Mesodermal cell (in vitro differentiated cells): ENCODE data around the gene IL36A.

Experiments
- H3K27ac ChIP-seq: 2 replicates; pipeline ENCODE4 v1.7.0; 2013; ENCODE audit warnings: mild to moderate bottlenecking, low read depth, low read length, moderate library complexity; ENCODE audit not compliant: severe bottlenecking
- H3K36me3 ChIP-seq: 2 replicates; pipeline ENCODE4 v1.7.1; 2013; ENCODE audit warnings: mild to moderate bottlenecking, low read length, moderate library complexity; ENCODE audit not compliant: control insufficient read depth, insufficient read depth
- H3K4me1 ChIP-seq: one replicate; pipeline ENCODE4 v1.7.1; 2013; ENCODE audit warnings: mild to moderate bottlenecking, low read length; ENCODE audit not compliant: insufficient read depth, control insufficient read depth, poor library complexity, severe bottlenecking
- H3K4me3 ChIP-seq: 2 replicates; pipeline ENCODE4 v1.7.0; 2013; ENCODE audit warnings: low read length, control low read depth, mild to moderate bottlenecking; ENCODE audit not compliant: insufficient read depth, poor library complexity, severe bottlenecking; ENCODE audit errors: extremely low read depth
- H3K9me3 ChIP-seq: 2 replicates; pipeline ENCODE4 v1.7.1; 2013; ENCODE audit warnings: mild to moderate bottlenecking, low read length, moderate library complexity; ENCODE audit not compliant: control insufficient read depth
- WGBS, 2 experiments: methylation state at CpG; one replicate each; pipeline ENCODE4 v1.1.5; 2013; ENCODE audit warnings: missing lambda C conversion rate in 2 of 2; ENCODE audit not compliant: insufficient coverage in 2 of 2; 5-methylcytosine and 5-hydroxymethylcytosine counted together

Gene IL36A

DNA sequence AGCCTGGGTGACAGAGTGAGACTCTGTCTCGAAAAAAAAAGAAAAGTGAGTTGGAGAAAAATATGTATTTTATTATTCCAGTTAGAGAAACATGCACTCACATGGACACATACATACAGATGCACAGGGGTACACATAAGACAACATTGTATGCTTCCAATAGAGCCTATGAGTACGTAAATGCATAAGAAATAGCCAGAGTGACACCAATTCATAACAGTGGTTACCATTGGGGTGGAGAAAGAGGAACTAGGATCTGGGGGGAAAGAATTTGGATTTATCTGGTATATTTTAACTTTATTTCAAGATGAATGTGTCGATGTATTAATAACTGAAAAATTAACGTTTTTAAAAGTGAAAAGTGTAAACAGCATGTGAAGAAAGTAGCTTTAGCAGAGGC, 16.1 kb downstream of the IL36A start:
- 42 to 56% methylated on average over 2 of the region's 4 CpGs for WGBS, 2 experiments
- H3K36me3 ChIP-seq: no peaks in the 10 kb centered on the region
- no peak overlapping the region for H3K27ac ChIP-seq
- no peaks in the 10 kb centered on the region for H3K9me3 ChIP-seq
- H3K4me3 ChIP-seq: no peak overlapping the region
- H3K4me1 ChIP-seq: no peaks in the 10 kb centered on the region

GRCh38 chr2:113024764-113025163, 19.5 kb downstream of the IL36A start:
- H3K27ac ChIP-seq: no peak overlapping the region
- H3K9me3 ChIP-seq: no peaks in the 10 kb centered on the region
- H3K4me3 ChIP-seq: no peak overlapping the region
- H3K36me3 ChIP-seq: no peaks in the 10 kb centered on the region
- H3K4me1 ChIP-seq: no peaks in the 10 kb centered on the region
- WGBS, 2 experiments: 100% methylated on average over 1 to 2 of the region's 2 CpGs

GRCh38 chr2:113025737-113026136, 20.5 kb downstream of the IL36A start:
- no peak overlapping the region for H3K27ac ChIP-seq
- H3K9me3 ChIP-seq: no peaks in the 10 kb centered on the region
- H3K4me3 ChIP-seq: no peak overlapping the region
- H3K4me1 ChIP-seq: no peaks in the 10 kb centered on the region
- WGBS, 2 experiments: 36 to 55% methylated on average over 1 to 2 of the region's 2 CpGs
- H3K36me3 ChIP-seq: no peaks in the 10 kb centered on the region

DNA sequence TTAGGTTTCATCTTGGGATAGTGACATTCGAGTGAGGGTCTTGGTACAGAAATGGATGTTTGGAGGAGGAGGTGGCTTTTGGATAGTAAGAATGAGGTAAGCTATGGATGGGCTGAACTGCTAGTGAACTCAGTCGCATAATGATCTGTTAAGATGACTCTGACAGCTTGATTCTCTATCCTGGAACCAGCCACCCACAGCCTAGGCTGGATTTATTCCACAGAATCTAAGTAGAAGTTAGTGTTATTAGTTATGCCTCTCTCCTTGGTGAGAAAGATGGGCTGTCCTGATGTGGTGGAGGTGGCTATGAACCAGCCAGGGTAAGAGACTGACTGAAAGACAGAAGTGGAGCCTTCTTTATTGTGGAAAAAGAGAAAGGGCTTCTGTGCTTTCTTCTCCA, 22.4 kb downstream of the IL36A start:
- Histone ChIP-seq H3K4me3 (no peak overlapping the region), H3K4me1 (no peaks in the 10 kb centered on the region), H3K27ac (no peak overlapping the region), H3K36me3 (no peaks in the 10 kb centered on the region), H3K9me3 (no peaks in the 10 kb centered on the region)
- WGBS, 2 experiments: 75 to 78% methylated on average over 1 to 2 of the region's 2 CpGs

- Histone ChIP-seq H3K27ac (no peak overlapping the region), H3K4me1 (no peaks in the 10 kb centered on the region), H3K4me3 (no peak overlapping the region), H3K36me3 (no peaks in the 10 kb centered on the region), H3K9me3 (no peaks in the 10 kb centered on the region)
- WGBS, 2 experiments: 11 to 13% methylated on average over 1 of the region's 1 CpG
Measured at GRCh38 chr2:113028112-113028511, 22.9 kb downstream of the IL36A start.

GRCh38 chr2:113032737-113033136, 27.5 kb downstream of the IL36A start:
- H3K36me3 ChIP-seq: no peaks in the 10 kb centered on the region
- H3K9me3 ChIP-seq: no peaks in the 10 kb centered on the region
- WGBS, 2 experiments: 100% methylated on average over 1 of the region's 1 CpG; no CpG with 5 or more reads in 1 of the 2 experiments
- no peak overlapping the region for H3K27ac ChIP-seq
- no peaks in the 10 kb centered on the region for H3K4me1 ChIP-seq
- H3K4me3 ChIP-seq: no peak overlapping the region

- H3K4me3 ChIP-seq: no peak overlapping the region
- no peak overlapping the region for H3K27ac ChIP-seq
- no peaks in the 10 kb centered on the region for H3K4me1 ChIP-seq
- 86 to 100% methylated on average over 1 to 3 of the region's 3 CpGs for WGBS, 2 experiments
- no peaks in the 10 kb centered on the region for H3K9me3 ChIP-seq
- H3K36me3 ChIP-seq: no peaks in the 10 kb centered on the region
Measured at GRCh38 chr2:113034016-113034415, 28.8 kb downstream of the IL36A start.

DNA sequence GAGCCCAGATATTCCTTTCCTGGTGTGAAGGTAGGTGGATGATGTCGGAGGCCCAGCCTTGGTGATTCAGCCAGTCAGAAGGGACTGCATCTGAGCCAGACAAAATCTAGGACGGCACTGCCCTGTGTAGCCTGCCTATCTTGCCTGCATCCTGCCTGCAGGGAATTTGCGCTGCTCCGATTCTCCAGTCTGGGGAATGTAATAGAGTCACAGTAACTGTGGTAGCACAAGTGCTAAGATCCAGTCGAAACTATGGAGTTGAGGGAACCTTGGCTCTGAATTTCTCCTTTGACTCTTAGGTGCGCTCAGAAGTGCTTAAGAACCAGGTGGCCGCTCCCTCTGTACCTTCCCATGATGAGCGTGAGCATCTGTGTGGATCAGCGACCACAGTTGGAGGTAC, 31.5 kb downstream of the IL36A start:
- H3K9me3 ChIP-seq: no peaks in the 10 kb centered on the region
- H3K4me1 ChIP-seq: no peaks in the 10 kb centered on the region
- no peaks in the 10 kb centered on the region for H3K36me3 ChIP-seq
- no peak overlapping the region for H3K4me3 ChIP-seq
- WGBS, 2 experiments: 94 to 95% methylated on average over 9 of the region's 9 CpGs
- H3K27ac ChIP-seq: no peak overlapping the region

- Histone ChIP-seq H3K4me3 (no peak overlapping the region), H3K27ac (no peak overlapping the region), H3K9me3 (no peaks in the 10 kb centered on the region), H3K4me1 (no peaks in the 10 kb centered on the region), H3K36me3 (no peaks in the 10 kb centered on the region)
- WGBS, 2 experiments: 100% methylated on average over 1 of the region's 3 CpGs; no CpG with 5 or more reads in 1 of the 2 experiments
Measured at GRCh38 chr2:113038291-113038690, 33.0 kb downstream of the IL36A start.

GRCh38 chr2:113039158-113039557, 33.9 kb downstream of the IL36A start:
- no peaks in the 10 kb centered on the region for H3K9me3 ChIP-seq
- no peaks in the 10 kb centered on the region for H3K4me1 ChIP-seq
- no peak overlapping the region for H3K27ac ChIP-seq
- no peak overlapping the region for H3K4me3 ChIP-seq
- no CpG with 5 or more reads among the region's 2 CpGs for WGBS, 2 experiments
- H3K36me3 ChIP-seq: no peaks in the 10 kb centered on the region

DNA sequence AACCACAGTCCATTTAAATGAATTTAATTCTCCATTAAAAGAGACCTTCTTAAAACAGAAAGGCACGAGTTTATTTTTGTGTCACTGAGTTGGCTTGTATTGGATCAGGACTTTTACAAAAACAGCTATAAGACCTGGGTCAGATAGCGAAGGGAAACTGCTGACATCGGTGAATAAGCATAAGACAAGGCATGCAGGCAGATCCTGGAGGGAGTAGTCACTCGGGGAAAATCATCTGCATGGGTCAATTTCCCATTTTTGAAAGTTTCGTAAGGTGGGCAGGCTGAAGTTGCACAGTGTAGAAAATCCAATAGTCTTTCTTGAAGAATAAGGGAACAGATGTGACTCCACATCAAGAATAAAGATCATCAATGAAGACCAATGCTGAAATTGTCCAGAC, 34.5 kb downstream of the IL36A start:
- Histone ChIP-seq H3K27ac (no peak overlapping the region), H3K9me3 (no peaks in the 10 kb centered on the region), H3K36me3 (no peaks in the 10 kb centered on the region), H3K4me1 (no peaks in the 10 kb centered on the region), H3K4me3 (no peak overlapping the region)
- WGBS, 2 experiments: 51 to 56% methylated on average over 4 to 5 of the region's 5 CpGs
